NCI-H510A (cell line): ENCODE measurements around the gene DCDC2.
"Not testable (repeated sequence)": the region's sequence is repeated elsewhere in the genome, so short reads cannot be mapped to it uniquely, and the experiment has no call there.

Experiments used
- DNase-seq: peaks from one replicate; lab custom pipeline; 2025; lab: John Stamatoyannopoulos, UW

DCDC2 gene

GRCh38 chr6:24357336-24358218, at the start of gene DCDC2:
Gene DCDC2, minus strand, starts transcription at chr6:24358059. Its CDS starts 309 bp downstream, at chr6:24357750.
- DNase-seq: peak; percentile 87

DNA sequence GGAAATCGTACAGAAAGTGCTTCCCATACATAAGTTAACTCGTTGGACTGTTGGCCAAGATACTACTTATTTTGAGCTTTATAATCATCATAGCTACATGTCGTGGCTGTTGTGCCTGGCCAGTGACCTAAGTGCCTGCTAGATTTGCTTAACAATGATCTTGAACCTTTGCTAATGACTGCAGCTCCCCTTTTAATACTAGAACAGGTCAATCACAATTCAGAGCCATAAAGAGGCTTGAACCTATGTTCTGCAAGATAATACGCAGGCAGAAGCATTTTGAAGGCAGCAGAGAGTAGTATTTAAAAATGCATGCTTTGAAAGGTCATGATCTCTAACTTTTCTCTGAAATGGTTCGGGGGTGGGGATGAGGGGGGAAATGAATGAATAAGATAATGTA, 47.4 kb upstream of the DCDC2 start:
- DNase-seq: no peak

DNA sequence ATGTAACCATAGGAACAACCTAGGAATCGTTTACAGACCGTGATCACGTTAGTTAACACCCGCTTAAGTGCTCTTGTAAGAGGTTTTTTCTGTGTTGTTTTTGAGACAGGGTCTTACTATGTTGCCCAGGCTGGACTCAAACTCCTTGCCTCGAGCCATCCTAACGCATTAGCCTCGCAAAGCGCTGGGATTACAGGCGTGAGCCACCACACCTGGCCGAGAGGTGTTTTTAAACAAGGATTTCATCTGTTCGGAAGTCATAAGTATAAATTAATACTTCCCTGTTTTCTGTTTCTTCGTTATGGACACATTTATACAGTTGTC, 45.6 kb upstream of the DCDC2 start:
- no peak for DNase-seq

DNA sequence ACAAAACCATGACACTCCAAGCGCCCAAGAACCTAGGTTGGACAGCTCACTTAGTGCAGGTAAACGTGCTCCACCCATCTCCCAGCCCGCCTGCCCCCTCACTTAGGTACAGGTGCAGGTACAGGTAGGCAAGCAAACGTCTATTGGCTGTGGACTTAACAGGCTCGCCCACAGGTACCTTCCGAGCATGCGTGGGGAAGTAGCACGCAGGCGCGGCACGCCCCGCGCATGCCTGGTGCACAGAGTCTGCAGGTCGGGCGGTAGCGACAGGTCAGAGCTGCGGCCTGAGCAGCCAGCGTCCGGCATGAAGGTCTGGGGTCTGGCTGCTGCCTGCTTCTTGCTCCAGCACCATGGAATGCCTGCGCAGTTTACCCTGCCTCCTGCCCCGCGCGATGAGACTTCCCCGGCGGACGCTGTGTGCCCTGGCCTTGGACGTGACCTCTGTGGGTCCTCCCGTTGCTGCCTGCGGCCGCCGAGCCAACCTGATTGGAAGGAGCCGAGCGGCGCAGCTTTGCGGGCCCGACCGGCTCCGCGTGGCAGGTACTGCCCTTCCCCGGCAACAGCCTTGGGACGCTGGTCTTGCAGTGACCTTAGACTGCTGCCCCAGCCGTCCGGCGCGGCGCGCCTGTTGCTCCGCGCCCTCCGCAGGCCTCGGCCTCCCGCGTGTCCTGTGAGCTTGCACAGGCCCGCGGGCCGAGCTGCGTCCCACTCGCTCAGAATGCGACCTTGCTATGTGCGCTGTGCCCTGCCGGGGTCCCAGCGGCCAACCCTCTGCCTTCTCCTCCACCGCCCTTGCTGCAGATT, 45.0 kb upstream of the DCDC2 start, which contains the start of gene MRS2:
Gene MRS2, plus strand, starts transcription at position 240 of the 804 bp plus-strand sequence. Its CDS starts 111 bp downstream, at position 351.
- DNase-seq: peak; percentile 89

DNA sequence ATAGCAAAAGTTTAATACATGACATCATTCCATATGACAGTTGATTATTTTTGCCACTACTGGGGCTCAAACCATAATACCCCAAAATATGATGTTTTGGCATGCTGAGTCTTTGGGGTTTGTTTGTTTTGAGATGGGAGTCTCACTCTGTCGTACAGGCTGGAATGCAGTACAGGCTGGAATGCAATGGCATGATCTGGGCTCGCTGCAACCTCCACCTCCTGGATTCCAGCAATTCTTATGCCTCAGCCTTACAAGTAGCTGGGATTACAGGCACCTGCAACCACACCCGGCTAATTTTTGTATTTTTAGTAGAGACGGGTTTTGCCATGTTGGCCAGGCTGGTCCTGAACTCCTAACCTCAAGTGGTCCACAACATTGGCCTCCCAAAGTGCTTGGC, 43.6 kb upstream of the DCDC2 start:
- no peak for DNase-seq

GRCh38 chr6:24400045-24401039, 42.5 kb upstream of the DCDC2 start:
- not testable (repeated sequence) for DNase-seq

- no peak for DNase-seq
Measured at GRCh38 chr6:24397631-24398030, 39.8 kb upstream of the DCDC2 start.

DNA sequence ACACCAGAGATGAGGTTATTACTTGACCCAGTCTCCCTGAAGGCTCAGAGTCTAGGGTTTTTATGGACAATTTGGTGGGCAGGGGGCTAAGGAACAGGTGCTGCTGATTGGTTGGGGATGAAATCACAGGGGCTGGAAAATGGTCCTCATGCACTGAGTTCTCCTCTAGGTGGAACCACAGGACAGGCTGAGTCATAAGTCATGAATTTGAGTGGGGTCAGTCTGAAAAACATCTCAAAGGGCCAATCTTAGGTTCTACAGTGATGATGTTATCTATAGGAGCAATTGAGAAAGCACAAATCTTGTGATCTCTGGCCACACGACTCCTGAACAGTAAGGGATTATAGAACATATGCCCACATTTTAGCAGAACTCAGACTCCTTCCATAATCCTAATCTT, 39.0 kb upstream of the DCDC2 start:
- no peak for DNase-seq

GRCh38 chr6:24394780-24395437, 37.0 kb upstream of the DCDC2 start:
- no peak for DNase-seq

GRCh38 chr6:24394061-24394779, 36.4 kb upstream of the DCDC2 start:
- no peak for DNase-seq

GRCh38 chr6:24391756-24392405, 34.0 kb upstream of the DCDC2 start:
- no peak for DNase-seq

GRCh38 chr6:24391208-24391607, 33.3 kb upstream of the DCDC2 start:
- DNase-seq: no peak

GRCh38 chr6:24387818-24388217, 30.0 kb upstream of the DCDC2 start:
- DNase-seq: no peak

GRCh38 chr6:24385536-24386269, 27.8 kb upstream of the DCDC2 start:
- DNase-seq: no peak

DNA sequence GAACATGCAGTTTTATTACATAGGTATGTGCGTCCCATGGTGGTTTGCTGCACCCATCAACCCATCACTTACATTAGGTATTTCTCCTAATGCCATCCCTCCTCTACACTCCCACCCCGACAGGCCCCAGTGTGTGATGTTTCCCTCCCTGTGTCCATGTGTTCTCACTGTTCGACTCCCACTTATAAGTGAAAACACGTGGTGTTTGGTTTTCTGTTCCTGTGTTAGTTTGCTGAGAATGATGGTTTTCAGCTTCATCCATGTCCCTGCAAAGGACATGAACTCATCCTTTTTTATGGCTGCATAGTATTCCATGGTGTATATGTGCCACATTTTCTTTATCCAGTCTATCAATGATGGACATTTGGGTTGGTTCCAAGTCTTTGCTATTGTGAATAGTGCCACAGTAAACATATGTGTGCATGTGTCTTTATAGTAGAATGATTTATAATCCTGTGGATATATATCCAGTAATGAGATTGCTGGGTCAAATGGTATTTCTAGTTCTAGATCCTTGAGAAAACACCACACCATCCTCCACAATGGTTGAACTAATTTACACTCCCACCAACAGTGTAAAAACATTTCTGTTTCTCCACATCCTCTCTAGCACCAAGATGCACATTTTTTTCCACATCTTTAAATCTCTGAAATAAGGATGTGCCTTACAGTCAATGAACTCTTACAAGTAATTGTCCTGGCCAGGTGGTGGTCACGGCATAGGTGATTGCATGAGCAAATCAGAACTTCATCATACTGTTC, 26.7 kb upstream of the DCDC2 start:
- DNase-seq: not testable (repeated sequence)

- not testable (repeated sequence) for DNase-seq
Measured at GRCh38 chr6:24382891-24383494, 25.1 kb upstream of the DCDC2 start.

DNA sequence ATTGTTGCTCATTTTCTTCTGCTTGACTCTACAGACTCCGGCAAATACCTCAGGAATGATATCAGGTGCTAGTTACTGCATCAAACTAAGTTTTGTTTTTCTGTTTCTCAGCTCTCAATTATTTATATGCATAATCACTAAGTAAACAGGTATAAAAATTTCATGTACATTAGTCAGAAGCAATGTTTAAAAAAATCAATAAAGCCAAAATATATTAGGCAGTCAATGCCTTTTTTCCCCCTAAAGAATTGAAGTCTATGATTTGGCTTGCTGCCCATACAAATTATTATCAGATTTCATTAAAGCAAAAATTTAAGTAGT, 24.3 kb upstream of the DCDC2 start:
- DNase-seq: no peak

DNA sequence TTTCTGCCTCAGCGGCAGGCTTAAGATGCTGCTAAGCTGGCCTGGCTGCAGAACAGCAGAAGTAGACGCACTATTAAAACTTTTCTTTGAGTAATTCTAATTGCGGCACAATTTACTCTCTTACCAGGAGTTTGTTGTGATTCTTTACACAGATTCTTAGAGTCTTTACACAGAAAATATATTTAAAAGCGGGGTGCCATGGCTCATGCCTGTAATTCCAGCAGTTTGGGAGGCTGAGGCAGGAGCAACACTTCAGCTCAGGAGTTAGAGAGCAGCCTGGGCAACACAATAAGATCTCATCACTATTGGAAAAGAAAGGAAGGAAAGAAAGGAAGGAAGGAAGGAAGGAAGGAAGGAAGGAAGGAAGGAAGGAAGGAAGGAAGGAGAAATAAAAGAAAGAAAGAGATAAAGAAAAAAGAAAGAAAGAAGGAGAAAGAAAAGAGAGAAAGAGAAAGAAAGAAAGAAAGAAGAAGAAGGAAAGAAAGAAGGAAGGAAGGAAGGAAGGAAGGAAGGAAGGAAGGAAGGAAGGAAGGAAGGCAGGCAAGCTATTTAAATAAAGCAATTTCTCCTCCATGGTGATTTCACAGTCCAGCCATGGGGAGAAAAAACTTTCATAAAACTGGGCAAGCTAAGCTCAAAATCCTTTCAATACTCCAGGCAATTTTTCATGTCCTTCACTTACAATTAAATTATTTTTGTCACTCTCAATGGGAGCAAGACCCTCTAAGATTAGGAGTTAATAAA, 23.8 kb upstream of the DCDC2 start:
- DNase-seq: no peak
